ENCODE results near the gene PPIF. TPM values are rescaled to one million over a fixed set of nuclear protein-coding genes. Genes with fewer than 3 reads are reported as not detected.

The PPIF gene
- total RNA-seq, 2 experiments from 2014 or later = 55.7 to 121 TPM

DNA sequence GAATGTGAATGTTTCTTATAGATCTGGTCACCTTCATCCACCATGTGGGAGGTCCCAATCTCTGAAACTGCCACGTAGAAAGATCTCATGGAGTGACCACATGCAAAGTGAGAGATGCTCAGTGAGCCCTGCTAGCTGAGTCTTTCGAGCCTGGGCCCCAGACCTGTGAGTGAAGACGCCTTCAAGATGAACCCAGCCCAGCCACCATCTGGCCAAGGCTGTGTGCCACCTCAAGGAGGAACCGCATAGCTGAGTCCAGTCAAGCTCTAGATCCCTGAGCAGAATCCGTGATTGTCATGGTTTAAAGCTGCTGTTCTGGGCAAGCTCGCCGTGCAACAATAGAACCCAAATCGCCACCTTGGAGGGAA lies 20.2 kb upstream of the PPIF start:
- Histone ChIP-seq H3K79me2 (ENCODE audit: insufficient read depth, low read depth, low read length) (no peaks in the 10 kb centered on the region), H2AFZ (ENCODE audit: low read length) (no peak overlapping the region), H3K4me1 (ENCODE audit: insufficient read depth, low read length, poor library complexity, severe bottlenecking) (peaks cover 9% of the 10 kb centered on the region), H4K20me1 (ENCODE audit: insufficient read depth, low read length) (no peaks in the 10 kb centered on the region), H3K27ac (ENCODE audit: low read depth, low read length, poor library complexity, severe bottlenecking) (no peak overlapping the region), H3K9me2 (ENCODE audit: insufficient read depth, low read length) (no peaks in the 10 kb centered on the region), H3K36me3 (ENCODE audit: insufficient read depth, low read length) (no peaks in the 10 kb centered on the region), H3K9me3 (ENCODE audit: low read length) (no peaks in the 10 kb centered on the region), H3K4me2 (ENCODE audit: low read length) (no peak overlapping the region), H3K4me3 (ENCODE audit: low read depth, low read length, poor library complexity, severe bottlenecking) (no peak overlapping the region)
- intact Hi-C loops (cut with micrococcal nuclease; ENCODE audit: unreplicated experiment) = no loop called here
- CTCF ChIA-PET (ENCODE audit: unreplicated experiment) = no interaction called here
- no TSS peak for BruUV-seq (replicated peaks)
- TF ChIP-seq, protein P1, sequence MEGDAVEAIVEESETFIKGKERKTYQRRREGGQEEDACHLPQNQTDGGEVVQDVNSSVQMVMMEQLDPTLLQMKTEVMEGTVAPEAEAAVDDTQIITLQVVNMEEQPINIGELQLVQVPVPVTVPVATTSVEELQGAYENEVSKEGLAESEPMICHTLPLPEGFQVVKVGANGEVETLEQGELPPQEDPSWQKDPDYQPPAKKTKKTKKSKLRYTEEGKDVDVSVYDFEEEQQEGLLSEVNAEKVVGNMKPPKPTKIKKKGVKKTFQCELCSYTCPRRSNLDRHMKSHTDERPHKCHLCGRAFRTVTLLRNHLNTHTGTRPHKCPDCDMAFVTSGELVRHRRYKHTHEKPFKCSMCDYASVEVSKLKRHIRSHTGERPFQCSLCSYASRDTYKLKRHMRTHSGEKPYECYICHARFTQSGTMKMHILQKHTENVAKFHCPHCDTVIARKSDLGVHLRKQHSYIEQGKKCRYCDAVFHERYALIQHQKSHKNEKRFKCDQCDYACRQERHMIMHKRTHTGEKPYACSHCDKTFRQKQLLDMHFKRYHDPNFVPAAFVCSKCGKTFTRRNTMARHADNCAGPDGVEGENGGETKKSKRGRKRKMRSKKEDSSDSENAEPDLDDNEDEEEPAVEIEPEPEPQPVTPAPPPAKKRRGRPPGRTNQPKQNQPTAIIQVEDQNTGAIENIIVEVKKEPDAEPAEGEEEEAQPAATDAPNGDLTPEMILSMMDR (conservative IDR thresholded peaks at IDR 0.05; ENCODE audit: low read length) = no peak
- TF ChIP-seq EZH2phosphoT487 (IDR thresholded peaks at IDR 0.05; ENCODE audit: borderline replicate concordance, low read depth, low read length) = no peak
- POLR2A ChIA-PET = no interaction called here
- DNase-seq (ENCODE audit: low spot score) = no peak

- H3K4me2 ChIP-seq (ENCODE audit: low read length) = no peak overlapping the region
- intact Hi-C loops (cut with micrococcal nuclease; ENCODE audit: unreplicated experiment) = no loop called here
- peaks cover 3% of the 10 kb centered on the region for H3K4me1 ChIP-seq (ENCODE audit: insufficient read depth, low read length, poor library complexity, severe bottlenecking)
- TF ChIP-seq EZH2phosphoT487 (IDR thresholded peaks at IDR 0.05; ENCODE audit: borderline replicate concordance, low read depth, low read length) = no peak
- TF ChIP-seq, protein P1 (conservative IDR thresholded peaks at IDR 0.05; ENCODE audit: low read length) = no peak
- H2AFZ ChIP-seq (ENCODE audit: low read length) = no peak overlapping the region
- no peaks in the 10 kb centered on the region for H3K9me2 ChIP-seq (ENCODE audit: insufficient read depth, low read length)
- DNase-seq (ENCODE audit: low spot score) = no peak
- POLR2A ChIA-PET = no interaction called here
- no peaks in the 10 kb centered on the region for H3K9me3 ChIP-seq (ENCODE audit: low read length)
- BruUV-seq (replicated peaks) = no TSS peak
- H3K27ac ChIP-seq (ENCODE audit: low read depth, low read length, poor library complexity, severe bottlenecking) = no peak overlapping the region
- H3K36me3 ChIP-seq (ENCODE audit: insufficient read depth, low read length) = no peaks in the 10 kb centered on the region
- H3K4me3 ChIP-seq (ENCODE audit: low read depth, low read length, poor library complexity, severe bottlenecking) = no peak overlapping the region
- no peaks in the 10 kb centered on the region for H4K20me1 ChIP-seq (ENCODE audit: insufficient read depth, low read length)
- no peaks in the 10 kb centered on the region for H3K79me2 ChIP-seq (ENCODE audit: insufficient read depth, low read depth, low read length)
- CTCF ChIA-PET (ENCODE audit: unreplicated experiment) = no interaction called here
These were observed 19.0 kb upstream of the PPIF start for GRCh38 chr10:79328147-79328701.

GRCh38 chr10:79328737-79329504 lies 18.3 kb upstream of the PPIF start:
- Histone ChIP-seq H3K4me2 (ENCODE audit: low read length) (no peak overlapping the region), H3K27ac (ENCODE audit: low read depth, low read length, poor library complexity, severe bottlenecking) (no peak overlapping the region), H3K36me3 (ENCODE audit: insufficient read depth, low read length) (no peaks in the 10 kb centered on the region), H3K4me1 (ENCODE audit: insufficient read depth, low read length, poor library complexity, severe bottlenecking) (peaks cover 3% of the 10 kb centered on the region), H4K20me1 (ENCODE audit: insufficient read depth, low read length) (no peaks in the 10 kb centered on the region), H3K9me3 (ENCODE audit: low read length) (no peaks in the 10 kb centered on the region), H3K4me3 (ENCODE audit: low read depth, low read length, poor library complexity, severe bottlenecking) (no peak overlapping the region), H3K9me2 (ENCODE audit: insufficient read depth, low read length) (no peaks in the 10 kb centered on the region), H2AFZ (ENCODE audit: low read length) (no peak overlapping the region), H3K79me2 (ENCODE audit: insufficient read depth, low read depth, low read length) (no peaks in the 10 kb centered on the region)
- BruUV-seq (replicated peaks) = no TSS peak
- intact Hi-C loops (cut with micrococcal nuclease; ENCODE audit: unreplicated experiment) = no loop called here
- ChIA-PET POLR2A (no interaction called here), CTCF (ENCODE audit: unreplicated experiment) (no interaction called here)
- TF ChIP-seq EZH2phosphoT487 (IDR thresholded peaks at IDR 0.05; ENCODE audit: borderline replicate concordance, low read depth, low read length) = no peak
- TF ChIP-seq, protein P1 (conservative IDR thresholded peaks at IDR 0.05; ENCODE audit: low read length) = no peak
- DNase-seq (ENCODE audit: low spot score) = no peak
